Measurements from ENCODE around the gene ABCB6.

- TF ChIP-seq, protein P1, sequence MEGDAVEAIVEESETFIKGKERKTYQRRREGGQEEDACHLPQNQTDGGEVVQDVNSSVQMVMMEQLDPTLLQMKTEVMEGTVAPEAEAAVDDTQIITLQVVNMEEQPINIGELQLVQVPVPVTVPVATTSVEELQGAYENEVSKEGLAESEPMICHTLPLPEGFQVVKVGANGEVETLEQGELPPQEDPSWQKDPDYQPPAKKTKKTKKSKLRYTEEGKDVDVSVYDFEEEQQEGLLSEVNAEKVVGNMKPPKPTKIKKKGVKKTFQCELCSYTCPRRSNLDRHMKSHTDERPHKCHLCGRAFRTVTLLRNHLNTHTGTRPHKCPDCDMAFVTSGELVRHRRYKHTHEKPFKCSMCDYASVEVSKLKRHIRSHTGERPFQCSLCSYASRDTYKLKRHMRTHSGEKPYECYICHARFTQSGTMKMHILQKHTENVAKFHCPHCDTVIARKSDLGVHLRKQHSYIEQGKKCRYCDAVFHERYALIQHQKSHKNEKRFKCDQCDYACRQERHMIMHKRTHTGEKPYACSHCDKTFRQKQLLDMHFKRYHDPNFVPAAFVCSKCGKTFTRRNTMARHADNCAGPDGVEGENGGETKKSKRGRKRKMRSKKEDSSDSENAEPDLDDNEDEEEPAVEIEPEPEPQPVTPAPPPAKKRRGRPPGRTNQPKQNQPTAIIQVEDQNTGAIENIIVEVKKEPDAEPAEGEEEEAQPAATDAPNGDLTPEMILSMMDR (IDR thresholded peaks at IDR 0.05; ENCODE audit: insufficient read depth, low read length, poor library complexity, severe bottlenecking): no peak
- no peak for TF ChIP-seq EZH2phosphoT487 (conservative IDR thresholded peaks at IDR 0.05; ENCODE audit: low read length)
Observed at GRCh38 chr2:219175486-219175885, 43.3 kb downstream of the ABCB6 start.
